RCC 7860 (cell line): ENCODE data around the gene CDC42BPA.
"Not testable (repeated sequence)": the region's sequence is repeated elsewhere in the genome, so short reads cannot be mapped to it uniquely, and the experiment has no call there.

Experiments used
- DNase-seq: peaks from one replicate; pipeline ENCODE4 v3.0.0-alpha.2; 2015; ENCODE audit warnings: low spot score
- FAIRE-seq: peaks from 2 replicates; lab custom pipeline; 2012; peaks lifted over from hg19 to GRCh38; lab: Jason Lieb, UNC

The CDC42BPA gene

GRCh38 chr1:227336136-227336535, 17.8 kb upstream of the CDC42BPA start:
- not testable (repeated sequence) for DNase-seq, FAIRE-seq

- FAIRE-seq (no peak), DNase-seq (no peak)
Observed at GRCh38 chr1:227335242-227336020, 17.1 kb upstream of the CDC42BPA start.

GRCh38 chr1:227333423-227333822, 15.1 kb upstream of the CDC42BPA start:
- FAIRE-seq (no peak), DNase-seq (no peak)

GRCh38 chr1:227330279-227331076, 12.2 kb upstream of the CDC42BPA start:
- DNase-seq (no peak), FAIRE-seq (no peak)

GRCh38 chr1:227328405-227329019, 10.2 kb upstream of the CDC42BPA start:
- no peak for DNase-seq
- FAIRE-seq, result no peak

- DNase-seq, result no peak
- FAIRE-seq, result no peak
Observed at GRCh38 chr1:227325156-227325555, 6.9 kb upstream of the CDC42BPA start.

- FAIRE-seq (no peak), DNase-seq (no peak)
Observed at GRCh38 chr1:227323967-227324268, 5.6 kb upstream of the CDC42BPA start.

GRCh38 chr1:227323171-227323966, 5.1 kb upstream of the CDC42BPA start:
- no peak for FAIRE-seq

GRCh38 chr1:227322376-227322775, 4.1 kb upstream of the CDC42BPA start:
- DNase-seq (no peak), FAIRE-seq (no peak)

More at GRCh38 chr1:227323171-227323966, 5.1 kb upstream of the CDC42BPA start:
- no peak for DNase-seq

- FAIRE-seq (no peak), DNase-seq (no peak)
Observed at GRCh38 chr1:227321035-227321434, 2.7 kb upstream of the CDC42BPA start.

- DNase-seq (no peak), FAIRE-seq (no peak)
Observed at GRCh38 chr1:227320476-227320875, 2.2 kb upstream of the CDC42BPA start.

GRCh38 chr1:227318853-227319607, 738 bp upstream of the CDC42BPA start:
- no peak for FAIRE-seq

GRCh38 chr1:227317523-227318015, 723 bp downstream of the CDC42BPA start:
- DNase-seq (peak; percentile 49), FAIRE-seq (peak; percentile 63)

More at GRCh38 chr1:227318853-227319607, 738 bp upstream of the CDC42BPA start:
- peak; percentile 44 for DNase-seq

GRCh38 chr1:227317011-227317451, 1.3 kb downstream of the CDC42BPA start:
- DNase-seq (no peak), FAIRE-seq (no peak)

GRCh38 chr1:227316456-227316855, 1.8 kb downstream of the CDC42BPA start:
- DNase-seq, result no peak

GRCh38 chr1:227315629-227316346, 2.5 kb downstream of the CDC42BPA start:
- FAIRE-seq (peak; percentile 57), DNase-seq (peak; percentile 46)

More at GRCh38 chr1:227316456-227316855, 1.8 kb downstream of the CDC42BPA start:
- no peak for FAIRE-seq

GRCh38 chr1:227314014-227314848, 4.1 kb downstream of the CDC42BPA start:
- DNase-seq (no peak), FAIRE-seq (peak; percentile 75)

- DNase-seq (no peak), FAIRE-seq (no peak)
Observed at GRCh38 chr1:227312361-227313025, 5.8 kb downstream of the CDC42BPA start.
